Lower leg skin (tissue), 3 donors: ENCODE data around the gene PDX1.

Experiments used
- POLR2A ChIP-seq, 2 donors: fragments of 450-650 bp; IDR thresholded peaks; one replicate each; pipeline ENCODE4 v1.6.1; 2016 to 2017; ENCODE audit warnings: antibody characterized with exemption in 2 of 2, mild to moderate bottlenecking in 1 of 2, moderate library complexity in 1 of 2
- TF ChIP-seq, protein P1 (sequence below), 3 donors: fragments of 450-650 bp; IDR thresholded peaks; one replicate each; pipeline ENCODE4 v1.5.1; 2016; ENCODE audit warnings: antibody characterized with exemption in 3 of 3, mild to moderate bottlenecking in 3 of 3, moderate library complexity in 2 of 3

DNA sequence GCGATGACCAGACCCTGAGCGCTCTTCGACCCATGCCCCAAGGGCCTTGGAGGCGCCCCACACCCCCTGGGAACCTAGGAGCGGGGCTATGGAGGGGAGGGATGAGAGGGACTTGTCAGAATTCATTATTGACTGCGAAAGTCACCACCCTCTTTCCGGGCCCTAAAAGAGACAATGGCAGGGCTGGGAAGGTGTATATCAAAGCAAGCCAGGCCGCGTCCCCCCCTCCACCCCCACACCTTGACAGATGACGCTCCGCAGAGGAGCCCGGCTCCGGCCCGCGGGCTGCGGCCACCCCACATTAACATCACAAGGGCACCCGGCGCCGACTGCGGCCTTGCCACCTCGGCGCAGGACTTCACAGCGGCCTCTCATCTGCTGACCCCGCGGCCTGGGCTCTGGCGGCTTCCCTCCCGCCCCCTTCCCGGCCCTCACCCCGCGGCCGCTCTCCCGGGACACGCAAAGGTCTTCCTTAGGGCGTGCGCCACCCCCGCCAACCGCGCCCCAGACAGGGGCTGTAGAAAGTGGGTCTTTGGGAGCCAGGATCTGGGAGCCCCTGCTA lies 46.9 kb downstream of the PDX1 start:
- TF ChIP-seq, protein P1, sequence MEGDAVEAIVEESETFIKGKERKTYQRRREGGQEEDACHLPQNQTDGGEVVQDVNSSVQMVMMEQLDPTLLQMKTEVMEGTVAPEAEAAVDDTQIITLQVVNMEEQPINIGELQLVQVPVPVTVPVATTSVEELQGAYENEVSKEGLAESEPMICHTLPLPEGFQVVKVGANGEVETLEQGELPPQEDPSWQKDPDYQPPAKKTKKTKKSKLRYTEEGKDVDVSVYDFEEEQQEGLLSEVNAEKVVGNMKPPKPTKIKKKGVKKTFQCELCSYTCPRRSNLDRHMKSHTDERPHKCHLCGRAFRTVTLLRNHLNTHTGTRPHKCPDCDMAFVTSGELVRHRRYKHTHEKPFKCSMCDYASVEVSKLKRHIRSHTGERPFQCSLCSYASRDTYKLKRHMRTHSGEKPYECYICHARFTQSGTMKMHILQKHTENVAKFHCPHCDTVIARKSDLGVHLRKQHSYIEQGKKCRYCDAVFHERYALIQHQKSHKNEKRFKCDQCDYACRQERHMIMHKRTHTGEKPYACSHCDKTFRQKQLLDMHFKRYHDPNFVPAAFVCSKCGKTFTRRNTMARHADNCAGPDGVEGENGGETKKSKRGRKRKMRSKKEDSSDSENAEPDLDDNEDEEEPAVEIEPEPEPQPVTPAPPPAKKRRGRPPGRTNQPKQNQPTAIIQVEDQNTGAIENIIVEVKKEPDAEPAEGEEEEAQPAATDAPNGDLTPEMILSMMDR (IDR thresholded peaks at IDR 0.05) = no peak
- no peak for TF ChIP-seq POLR2A (IDR thresholded peaks at IDR 0.05)
